DND-41 (cell line): ENCODE results near the gene RPS3.

Source experiments
- ATAC-seq: fragments of 200-7000 bp; cut with Tn5 transposase; 3 replicates; pipeline ENCODE4 v1.9.1; 2021; ENCODE audit warnings: low read depth; ENCODE audit not compliant: insufficient read depth
- DNase-seq: peaks from one replicate; pipeline ENCODE4 v3.0.0-alpha.2; 2020
- H2AFZ ChIP-seq: 2 replicates; pipeline ENCODE4 v1.6.0; 2012; ENCODE audit warnings: low read depth, low read length
- H3K27ac ChIP-seq: 2 replicates; pipeline ENCODE4 v1.5.1; 2012; ENCODE audit warnings: low read length, inconsistent platforms
- H3K27me3 ChIP-seq: fragments of 200-600 bp; sonication (generic); 2 replicates; pipeline ENCODE4 v1.6.0; 2012; ENCODE audit warnings: low read length, mild to moderate bottlenecking, inconsistent platforms; ENCODE audit not compliant: insufficient read depth, poor library complexity
- H3K36me3 ChIP-seq: 2 replicates; pipeline ENCODE4 v1.5.1; 2012; ENCODE audit warnings: low read length, inconsistent platforms; ENCODE audit not compliant: insufficient read depth
- H3K4me1 ChIP-seq: 2 replicates; pipeline ENCODE4 v1.5.1; 2012; ENCODE audit warnings: mild to moderate bottlenecking, low read length; ENCODE audit not compliant: insufficient read depth
- H3K4me2 ChIP-seq: 2 replicates; pipeline ENCODE4 v1.6.0; 2012; ENCODE audit warnings: mild to moderate bottlenecking, moderate library complexity, low read length, inconsistent platforms; ENCODE audit not compliant: insufficient read depth
- H3K4me3 ChIP-seq, 2 experiments: fragments of 200-600 bp in 1 of 2; shearing (Covaris generic) in 1 of 2; 2 replicates each; pipeline ENCODE4 v1.5.1; 2012 to 2016; ENCODE audit warnings: inconsistent platforms in 2 of 2, low read length in 2 of 2, mild to moderate bottlenecking in 2 of 2, low read depth in 1 of 2, moderate library complexity in 1 of 2
- H3K79me2 ChIP-seq: 2 replicates; pipeline ENCODE4 v1.6.0; 2012; ENCODE audit warnings: low read length, inconsistent platforms; ENCODE audit not compliant: insufficient read depth
- H3K9ac ChIP-seq: 2 replicates; pipeline ENCODE4 v1.6.0; 2012; ENCODE audit warnings: low read depth, mild to moderate bottlenecking, inconsistent platforms, low read length, moderate library complexity
- H3K9me3 ChIP-seq: 2 replicates; pipeline ENCODE4 v1.5.1; 2012; ENCODE audit warnings: low read length, moderate library complexity, mild to moderate bottlenecking, inconsistent platforms; ENCODE audit not compliant: insufficient read depth, severe bottlenecking
- H4K20me1 ChIP-seq: 2 replicates; pipeline ENCODE4 v1.6.0; 2012; ENCODE audit warnings: low read length; ENCODE audit not compliant: insufficient read depth
- EZH2 ChIP-seq: IDR thresholded peaks from 3 replicates; pipeline ENCODE4 v1.6.1; 2012; ENCODE audit warnings: borderline replicate concordance, low read depth, mild to moderate bottlenecking, moderate library complexity, low read length, inconsistent platforms; ENCODE audit not compliant: severe bottlenecking
- TF ChIP-seq, protein P1 (sequence below): IDR thresholded peaks from 2 replicates; pipeline ENCODE4 v1.5.1; 2012; ENCODE audit warnings: borderline replicate concordance, low read length, moderate library complexity, mild to moderate bottlenecking; ENCODE audit not compliant: poor library complexity, severe bottlenecking; ENCODE audit errors: extremely low read depth

Gene RPS3

GRCh38 chr11:75384438-75385080, 14.8 kb upstream of the RPS3 start:
- Histone ChIP-seq H3K79me2 (no peaks in the 10 kb centered on the region), H3K36me3 (no peaks in the 10 kb centered on the region), H3K27me3 (no peaks in the 10 kb centered on the region), H3K4me2 (peak overlapping the region; percentile 59), H3K4me1 (peaks cover 11% of the 10 kb centered on the region), H4K20me1 (no peaks in the 10 kb centered on the region), H3K27ac (peak overlapping the region; percentile 50), H3K9ac (peak overlapping the region; percentile 30; the same call in 1 of the 2 replicates), H3K9me3 (no peaks in the 10 kb centered on the region), H2AFZ (peak overlapping the region; percentile 84), H3K4me3 (peak overlapping the region in 1 of 2 experiments; percentile 27; a peak in 1 of 4 replicates)
- ATAC-seq (peak; percentile 94), DNase-seq (peak; percentile 79)
- TF ChIP-seq, protein P1, sequence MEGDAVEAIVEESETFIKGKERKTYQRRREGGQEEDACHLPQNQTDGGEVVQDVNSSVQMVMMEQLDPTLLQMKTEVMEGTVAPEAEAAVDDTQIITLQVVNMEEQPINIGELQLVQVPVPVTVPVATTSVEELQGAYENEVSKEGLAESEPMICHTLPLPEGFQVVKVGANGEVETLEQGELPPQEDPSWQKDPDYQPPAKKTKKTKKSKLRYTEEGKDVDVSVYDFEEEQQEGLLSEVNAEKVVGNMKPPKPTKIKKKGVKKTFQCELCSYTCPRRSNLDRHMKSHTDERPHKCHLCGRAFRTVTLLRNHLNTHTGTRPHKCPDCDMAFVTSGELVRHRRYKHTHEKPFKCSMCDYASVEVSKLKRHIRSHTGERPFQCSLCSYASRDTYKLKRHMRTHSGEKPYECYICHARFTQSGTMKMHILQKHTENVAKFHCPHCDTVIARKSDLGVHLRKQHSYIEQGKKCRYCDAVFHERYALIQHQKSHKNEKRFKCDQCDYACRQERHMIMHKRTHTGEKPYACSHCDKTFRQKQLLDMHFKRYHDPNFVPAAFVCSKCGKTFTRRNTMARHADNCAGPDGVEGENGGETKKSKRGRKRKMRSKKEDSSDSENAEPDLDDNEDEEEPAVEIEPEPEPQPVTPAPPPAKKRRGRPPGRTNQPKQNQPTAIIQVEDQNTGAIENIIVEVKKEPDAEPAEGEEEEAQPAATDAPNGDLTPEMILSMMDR: peak; percentile 98
- TF ChIP-seq EZH2: no peak

- ATAC-seq: no peak
- H3K27ac ChIP-seq: no peak overlapping the region
- no peaks in the 10 kb centered on the region for H3K27me3 ChIP-seq
- no peaks in the 10 kb centered on the region for H4K20me1 ChIP-seq
- no peak overlapping the region for H3K4me2 ChIP-seq
- no peaks in the 10 kb centered on the region for H3K9me3 ChIP-seq
- TF ChIP-seq, protein P1: no peak
- no peak for TF ChIP-seq EZH2
- DNase-seq: no peak
- H3K79me2 ChIP-seq: no peaks in the 10 kb centered on the region
- H3K4me1 ChIP-seq: peaks cover 11% of the 10 kb centered on the region
- H3K9ac ChIP-seq: no peak overlapping the region
- H2AFZ ChIP-seq: no peak overlapping the region
- H3K36me3 ChIP-seq: no peaks in the 10 kb centered on the region
- H3K4me3 ChIP-seq: no peak overlapping the region
Measured at GRCh38 chr11:75386942-75387630, 12.2 kb upstream of the RPS3 start.

DNA sequence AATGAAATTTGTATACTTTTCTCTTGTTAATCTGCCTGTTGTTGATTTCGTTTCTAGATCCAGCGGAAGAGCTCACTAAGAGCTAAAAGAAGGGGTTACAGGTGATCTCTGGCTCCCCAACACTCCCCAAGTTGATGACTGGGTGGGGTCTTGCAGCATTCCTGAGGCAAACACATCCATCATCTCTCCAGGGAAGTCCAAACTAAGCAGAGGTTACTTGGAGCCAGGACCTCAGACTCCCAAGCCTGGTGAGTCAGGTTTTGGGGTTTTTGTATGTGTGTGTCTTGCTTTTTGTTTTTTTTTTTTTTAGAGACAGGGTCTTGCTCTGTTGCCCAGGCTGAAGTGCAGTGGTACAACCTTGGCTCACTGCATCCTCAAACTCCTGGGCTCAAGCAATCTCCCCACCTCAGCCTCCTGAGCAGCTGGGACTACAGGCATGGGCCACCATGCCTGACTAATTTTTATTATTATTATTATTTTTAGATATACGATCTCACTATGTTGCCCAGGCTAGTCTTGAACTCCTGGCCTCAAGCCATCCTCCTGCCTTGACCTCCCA, 11.5 kb upstream of the RPS3 start:
- no peak for DNase-seq
- Histone ChIP-seq H3K27me3 (no peaks in the 10 kb centered on the region), H3K4me2 (no peak overlapping the region), H4K20me1 (no peaks in the 10 kb centered on the region), H3K4me1 (peaks cover 11% of the 10 kb centered on the region), H3K79me2 (no peaks in the 10 kb centered on the region), H3K9ac (no peak overlapping the region), H3K9me3 (no peaks in the 10 kb centered on the region), H2AFZ (no peak overlapping the region), H3K27ac (no peak overlapping the region), H3K4me3 (no peak overlapping the region), H3K36me3 (no peaks in the 10 kb centered on the region)
- no peak for TF ChIP-seq EZH2
- TF ChIP-seq, protein P1: no peak
- no peak for ATAC-seq
